OCI-LY7 (cell line): ENCODE results near the gene PRTN3. TPM values are rescaled to one million over a fixed set of nuclear protein-coding genes. Genes with fewer than 3 reads are reported as not detected.

Experiments used
- BruUV-seq: library from RNA; stranded (reverse); fragments of 400-500 nt; replicated peaks from 2 replicates; lab custom pipeline; 2021; lab: Mats Ljungman, UMichigan
- CTCF ChIA-PET: fragments of 300-600 bp; sonication (Branson Sonifier 250); formaldehyde crosslinking; loops from one replicate; lab custom pipeline; 2022; ENCODE audit warnings: antibody characterized with exemption; ENCODE audit not compliant: unreplicated experiment; lab: Charles Lee
- POLR2A ChIA-PET: fragments of 300-600 bp; sonication (Branson Sonifier 250); formaldehyde crosslinking; loops from one replicate; lab custom pipeline; 2022; ENCODE audit warnings: antibody characterized with exemption; lab: Charles Lee
- DNase-seq: peaks from one replicate; pipeline ENCODE4 v3.0.0-alpha.2; 2015; ENCODE audit warnings: low spot score
- H2AFZ ChIP-seq: fragments of 200-600 bp; sonication (generic), shearing (Covaris generic); 2 replicates; pipeline ENCODE4 v1.6.1; 2014; ENCODE audit warnings: mild to moderate bottlenecking, antibody characterized with exemption, low read length, moderate library complexity
- H3K27ac ChIP-seq: fragments of 200-600 bp; sonication (generic); 2 replicates; pipeline ENCODE4 v1.5.1; 2014; ENCODE audit warnings: mixed run types, low read depth, mild to moderate bottlenecking, moderate library complexity, low read length, inconsistent platforms; ENCODE audit not compliant: poor library complexity, severe bottlenecking
- H3K36me3 ChIP-seq: fragments of 200-600 bp; sonication (generic); 2 replicates; pipeline ENCODE4 v1.6.1; 2014; ENCODE audit warnings: mild to moderate bottlenecking, antibody characterized with exemption, low read length, moderate library complexity, mixed read lengths; ENCODE audit not compliant: insufficient read depth
- H3K4me1 ChIP-seq: fragments of 200-600 bp; sonication (generic); 2 replicates; pipeline ENCODE4 v1.5.1; 2014; ENCODE audit warnings: mild to moderate bottlenecking, low read length; ENCODE audit not compliant: insufficient read depth, poor library complexity, severe bottlenecking
- H3K4me2 ChIP-seq: fragments of 200-600 bp; sonication (generic); 2 replicates; pipeline ENCODE4 v1.6.1; 2014; ENCODE audit warnings: mild to moderate bottlenecking, low read length
- H3K4me3 ChIP-seq: fragments of 200-600 bp; sonication (generic); 2 replicates; pipeline ENCODE4 v1.5.1; 2014; ENCODE audit warnings: mild to moderate bottlenecking, low read depth, low read length; ENCODE audit not compliant: poor library complexity, severe bottlenecking
- H3K79me2 ChIP-seq: fragments of 200-600 bp; sonication (generic); 2 replicates; pipeline ENCODE4 v1.6.1; 2016; ENCODE audit warnings: low read depth, mild to moderate bottlenecking, low read length, moderate library complexity, mixed read lengths; ENCODE audit not compliant: insufficient read depth
- H3K9me2 ChIP-seq: fragments of 200-600 bp; sonication (generic); 2 replicates; pipeline ENCODE4 v1.6.1; 2016; ENCODE audit warnings: mild to moderate bottlenecking, low read length, mixed read lengths; ENCODE audit not compliant: insufficient read depth
- H3K9me3 ChIP-seq: fragments of 200-600 bp; sonication (generic); 2 replicates; pipeline ENCODE4 v1.6.1; 2014; ENCODE audit warnings: mild to moderate bottlenecking, mixed run types, low read length, mixed read lengths
- H4K20me1 ChIP-seq: fragments of 200-600 bp; sonication (generic); 2 replicates; pipeline ENCODE4 v1.6.1; 2014; ENCODE audit warnings: mild to moderate bottlenecking, antibody characterized with exemption, low read length, moderate library complexity, mixed read lengths; ENCODE audit not compliant: insufficient read depth
- EZH2phosphoT487 ChIP-seq: fragments of 200-600 bp; sonication (generic); IDR thresholded peaks from 2 replicates; pipeline ENCODE4 v1.6.1; 2018; ENCODE audit warnings: low read depth, borderline replicate concordance, mild to moderate bottlenecking, mixed run types, antibody characterized with exemption, low read length, moderate library complexity, mixed read lengths
- intact Hi-C: fragments of 100-400 bp; cut with micrococcal nuclease; formaldehyde crosslinking; loops from one replicate; pipeline ENCODE4 v1.10.0; 2022; ENCODE audit not compliant: unreplicated experiment
- total RNA-seq, 2 experiments: library from RNA; depleted of rRNA in 1 of 2; stranded (reverse); fragments of >200 nt in 1 of 2; shearing (Covaris generic) in 1 of 2; gene quantifications; 2 replicates each; pipeline ENCODE4 v1.2.3, GENCODE V29; 2014 to 2022
- TF ChIP-seq, protein P1 (sequence below): fragments of 200-600 bp; sonication (generic); conservative IDR thresholded peaks from 2 replicates; pipeline ENCODE4 v1.5.1; 2014; ENCODE audit warnings: mild to moderate bottlenecking, antibody characterized with exemption, low read length, moderate library complexity, mixed read lengths

The PRTN3 gene
- total RNA-seq, 2 experiments from 2014 or later: not detected

DNA sequence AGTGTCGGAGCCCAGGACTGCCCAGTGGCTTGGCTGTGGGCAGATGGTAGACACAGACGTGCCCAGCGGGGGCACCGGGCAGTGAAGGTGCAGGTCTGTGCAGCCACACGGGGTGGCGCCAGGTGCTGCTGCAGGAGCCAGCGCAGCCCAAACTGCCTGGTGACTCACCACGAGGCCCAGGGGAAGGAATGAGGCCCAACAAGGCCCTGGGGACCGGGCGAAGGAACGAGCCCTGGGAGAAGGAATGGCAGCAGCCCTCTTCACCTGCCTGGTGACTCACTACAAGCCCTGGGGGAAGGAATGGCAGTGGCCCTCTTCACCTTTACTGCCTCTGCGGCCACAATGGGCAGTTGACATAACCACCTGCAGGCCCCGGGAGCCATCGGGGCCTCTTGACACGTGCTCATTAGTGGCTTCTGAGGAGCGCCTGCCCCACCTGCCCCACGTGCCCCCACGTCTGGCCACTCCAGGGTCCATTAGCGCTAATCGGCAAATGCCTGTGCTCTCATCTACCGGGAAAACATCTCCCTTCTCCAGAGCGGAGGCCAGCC lies 42.9 kb downstream of the PRTN3 start:
- H3K27ac ChIP-seq: no peak overlapping the region
- TF ChIP-seq EZH2phosphoT487: no peak
- TF ChIP-seq, protein P1, sequence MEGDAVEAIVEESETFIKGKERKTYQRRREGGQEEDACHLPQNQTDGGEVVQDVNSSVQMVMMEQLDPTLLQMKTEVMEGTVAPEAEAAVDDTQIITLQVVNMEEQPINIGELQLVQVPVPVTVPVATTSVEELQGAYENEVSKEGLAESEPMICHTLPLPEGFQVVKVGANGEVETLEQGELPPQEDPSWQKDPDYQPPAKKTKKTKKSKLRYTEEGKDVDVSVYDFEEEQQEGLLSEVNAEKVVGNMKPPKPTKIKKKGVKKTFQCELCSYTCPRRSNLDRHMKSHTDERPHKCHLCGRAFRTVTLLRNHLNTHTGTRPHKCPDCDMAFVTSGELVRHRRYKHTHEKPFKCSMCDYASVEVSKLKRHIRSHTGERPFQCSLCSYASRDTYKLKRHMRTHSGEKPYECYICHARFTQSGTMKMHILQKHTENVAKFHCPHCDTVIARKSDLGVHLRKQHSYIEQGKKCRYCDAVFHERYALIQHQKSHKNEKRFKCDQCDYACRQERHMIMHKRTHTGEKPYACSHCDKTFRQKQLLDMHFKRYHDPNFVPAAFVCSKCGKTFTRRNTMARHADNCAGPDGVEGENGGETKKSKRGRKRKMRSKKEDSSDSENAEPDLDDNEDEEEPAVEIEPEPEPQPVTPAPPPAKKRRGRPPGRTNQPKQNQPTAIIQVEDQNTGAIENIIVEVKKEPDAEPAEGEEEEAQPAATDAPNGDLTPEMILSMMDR: no peak
- no peaks in the 10 kb centered on the region for H3K4me1 ChIP-seq
- DNase-seq: no peak
- intact Hi-C loops: no loop called here
- BruUV-seq: no TSS peak
- H4K20me1 ChIP-seq: no peaks in the 10 kb centered on the region
- POLR2A ChIA-PET: no interaction called here
- no peak overlapping the region for H2AFZ ChIP-seq
- no peaks in the 10 kb centered on the region for H3K9me2 ChIP-seq
- no peaks in the 10 kb centered on the region for H3K9me3 ChIP-seq
- peaks cover 52% of the 10 kb centered on the region for H3K36me3 ChIP-seq
- no peak overlapping the region for H3K4me2 ChIP-seq
- no peak overlapping the region for H3K4me3 ChIP-seq
- CTCF ChIA-PET: no interaction called here
- no peaks in the 10 kb centered on the region for H3K79me2 ChIP-seq

DNA sequence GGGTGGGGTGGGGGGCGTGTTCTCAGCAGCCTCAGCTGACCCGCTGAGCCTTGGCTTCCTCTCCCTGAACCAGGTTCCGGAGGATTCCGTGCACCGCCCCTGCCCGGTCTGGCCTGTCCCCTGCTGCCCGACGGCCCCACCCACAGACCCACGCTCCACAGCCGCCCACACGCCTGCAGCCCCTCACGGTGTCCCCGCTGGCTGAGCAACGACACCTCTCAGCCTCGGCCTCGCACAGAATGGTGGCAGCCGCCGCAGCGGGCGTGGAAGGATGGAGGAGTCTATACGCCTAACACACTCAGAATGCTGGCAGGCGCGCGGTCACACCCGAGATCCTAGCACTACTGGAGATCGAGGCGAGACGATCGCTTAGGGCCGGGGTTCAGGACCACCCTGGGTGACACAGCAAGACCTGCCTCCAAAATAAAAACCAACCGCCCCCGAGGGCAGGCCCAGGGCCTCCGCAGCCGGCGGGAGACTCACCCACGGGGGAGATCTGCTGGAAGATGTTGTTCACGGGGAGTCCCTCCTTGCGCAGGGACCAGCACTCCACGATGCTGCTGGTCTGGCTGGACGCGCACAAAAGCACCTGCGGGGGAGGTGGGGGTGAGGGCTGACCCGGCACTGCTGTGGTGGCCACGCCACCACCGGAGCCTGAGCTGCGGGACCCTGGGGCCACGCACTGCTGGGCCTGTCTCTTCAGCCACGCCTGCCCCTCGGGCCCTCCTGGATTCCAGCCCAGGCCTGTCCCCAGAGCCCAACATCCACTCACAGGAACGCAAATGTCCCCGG lies 43.8 kb downstream of the PRTN3 start:
- CTCF ChIA-PET: no interaction called here
- POLR2A ChIA-PET: no interaction called here
- Histone ChIP-seq H3K9me3 (no peaks in the 10 kb centered on the region), H3K4me3 (no peak overlapping the region), H3K9me2 (no peaks in the 10 kb centered on the region), H3K4me2 (no peak overlapping the region), H4K20me1 (no peaks in the 10 kb centered on the region), H3K27ac (no peak overlapping the region), H3K36me3 (peaks cover 52% of the 10 kb centered on the region), H3K79me2 (no peaks in the 10 kb centered on the region), H2AFZ (no peak overlapping the region), H3K4me1 (no peaks in the 10 kb centered on the region)
- intact Hi-C loops: no loop called here
- no peak for TF ChIP-seq EZH2phosphoT487
- TF ChIP-seq, protein P1: no peak
- no peak for DNase-seq
- no TSS peak for BruUV-seq

DNA sequence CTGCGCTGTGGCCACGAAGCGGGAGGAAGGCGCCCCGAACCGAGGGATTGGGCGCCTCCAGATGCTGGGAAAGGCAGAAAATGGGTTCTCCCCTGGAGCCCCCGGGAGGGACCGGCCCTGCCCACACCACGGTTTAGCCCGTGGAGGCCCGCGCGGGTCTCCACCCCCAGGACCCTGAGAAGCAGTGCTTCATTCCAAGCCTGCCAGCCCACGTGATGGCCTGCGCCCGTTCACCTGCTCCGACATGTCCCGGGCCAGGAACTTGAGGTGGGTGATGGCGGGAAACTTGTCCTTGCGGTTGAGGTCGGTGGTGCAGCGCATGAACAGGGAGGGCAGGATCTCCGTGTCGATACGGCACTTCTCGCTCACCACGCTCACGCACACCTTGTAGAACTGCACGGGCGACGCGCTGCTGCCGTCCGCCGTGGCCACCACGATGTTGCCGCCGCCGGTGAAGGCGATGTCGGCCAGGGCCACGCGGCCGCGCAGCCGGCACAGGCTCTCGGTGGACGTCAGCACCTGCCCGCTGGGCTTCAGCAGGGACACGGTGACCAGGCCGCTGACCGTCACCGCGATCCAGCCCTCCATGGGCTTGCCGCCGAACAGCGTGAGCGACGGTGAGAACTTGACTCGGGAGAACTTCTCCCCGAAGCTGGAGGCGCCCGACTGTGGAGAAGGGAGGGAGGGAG lies 44.9 kb downstream of the PRTN3 start:
- Histone ChIP-seq H3K36me3 (peaks cover 52% of the 10 kb centered on the region), H4K20me1 (no peaks in the 10 kb centered on the region), H3K27ac (no peak overlapping the region), H3K9me2 (no peaks in the 10 kb centered on the region), H3K9me3 (no peaks in the 10 kb centered on the region), H3K4me3 (no peak overlapping the region), H3K4me2 (no peak overlapping the region), H3K79me2 (no peaks in the 10 kb centered on the region), H2AFZ (no peak overlapping the region), H3K4me1 (no peaks in the 10 kb centered on the region)
- no TSS peak for BruUV-seq
- ChIA-PET CTCF (no interaction called here), POLR2A (no interaction called here)
- TF ChIP-seq, protein P1: no peak
- no peak for TF ChIP-seq EZH2phosphoT487
- intact Hi-C loops: no loop called here
- no peak for DNase-seq
